Stimulated activated CD8-positive, alpha-beta memory T cell treated with anti-CD3 and anti-CD28 coated beads, Interleukin-12 subunit alpha, Interleukin-12 subunit beta, amount 100 ng/mL, for 24 hours (primary cell): Measurements from ENCODE around the gene APP.

ENCODE experiments used
- DNase-seq: peaks from one replicate; pipeline ENCODE4 v3.0.0-alpha.2; 2020; ENCODE audit errors: extremely low read depth

APP gene

GRCh38 chr21:25980710-25981109 lies 189.9 kb downstream of the APP start:
- DNase-seq: no peak

DNA sequence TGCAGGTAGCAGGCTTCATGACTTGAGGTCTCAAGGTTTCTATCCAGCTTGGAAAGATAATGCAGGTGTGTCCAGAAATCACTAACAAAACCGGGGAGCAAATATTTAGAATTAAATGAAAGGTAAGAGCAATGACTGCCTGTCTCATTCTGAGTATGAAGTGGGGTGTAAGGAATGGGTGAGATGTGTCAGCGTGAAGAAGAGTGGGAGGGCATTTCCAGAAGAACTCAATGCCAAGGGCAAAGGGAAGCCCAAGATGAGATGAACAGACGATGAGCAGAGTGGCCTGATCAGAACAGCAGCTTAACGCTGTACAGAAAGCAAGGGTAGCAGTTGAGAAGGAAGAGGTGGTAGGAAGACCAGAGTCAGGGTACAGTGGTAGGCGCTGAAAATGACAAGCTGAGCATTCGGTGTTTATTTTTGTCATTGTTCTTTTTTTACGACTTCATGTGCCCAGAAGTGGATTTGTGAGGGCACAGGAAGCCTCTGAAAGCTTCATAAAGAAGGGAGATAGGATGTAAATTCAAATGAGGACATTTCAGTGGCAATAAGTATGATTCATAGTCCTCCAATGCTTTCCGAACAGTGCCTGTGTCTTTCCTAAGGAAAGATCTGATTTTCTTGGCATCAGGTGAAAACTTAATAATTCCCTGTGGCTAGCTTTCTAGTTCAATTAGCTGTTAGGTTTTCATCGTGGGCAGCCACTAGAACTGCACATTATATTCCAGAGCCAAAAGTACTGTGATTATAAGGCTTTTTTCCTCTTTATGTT lies 190.5 kb downstream of the APP start:
- no peak for DNase-seq

- no peak for DNase-seq
Measured at GRCh38 chr21:25977068-25977611, 193.4 kb downstream of the APP start.

DNA sequence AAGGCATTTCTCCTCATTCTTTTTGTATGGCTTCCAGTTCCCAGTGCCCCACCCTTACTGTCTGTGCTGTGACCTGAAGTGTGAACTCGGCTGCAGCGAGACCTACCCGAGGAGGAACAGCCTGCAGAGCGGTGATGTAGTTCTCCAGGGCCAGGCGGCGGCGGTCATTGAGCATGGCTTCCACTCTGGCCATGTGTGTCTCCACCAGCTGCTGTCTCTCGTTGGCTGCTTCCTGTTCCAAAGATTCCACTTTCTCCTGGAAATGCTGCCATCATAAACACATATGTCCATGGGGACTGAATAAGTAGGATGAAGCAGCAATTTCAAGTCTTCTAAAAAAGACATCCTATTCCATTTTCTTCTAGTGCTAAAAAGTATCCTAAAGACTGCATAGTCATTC lies 195.6 kb downstream of the APP start:
- no peak for DNase-seq

- DNase-seq: no peak
Measured at GRCh38 chr21:25970254-25970930, 200.2 kb downstream of the APP start.

DNA sequence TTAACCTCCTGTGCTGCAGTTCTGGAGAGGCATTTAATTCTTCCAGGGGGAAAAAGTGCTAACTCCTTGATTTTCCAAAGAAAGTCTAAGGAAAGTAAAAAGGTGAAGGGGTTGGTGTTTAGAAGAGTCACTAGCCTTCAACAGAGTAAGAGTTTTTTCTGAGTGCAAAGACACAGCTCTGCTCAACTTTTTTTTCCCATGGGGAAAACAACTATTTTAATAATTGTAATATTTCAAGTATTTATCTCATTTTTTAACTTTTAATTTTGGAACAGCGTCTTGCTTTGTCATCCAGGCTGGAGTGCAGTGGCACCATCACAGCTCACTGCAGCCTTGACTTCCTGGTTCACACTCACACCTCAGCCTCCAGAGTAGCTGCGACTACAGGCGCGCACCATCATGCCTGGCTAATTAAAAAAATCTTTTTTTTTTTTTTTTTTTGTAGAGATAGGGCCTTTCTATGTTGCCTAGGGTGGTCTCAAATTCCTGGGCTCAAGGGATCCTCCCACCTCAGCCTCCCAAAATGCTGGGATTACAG lies 202.6 kb downstream of the APP start:
- DNase-seq: no peak

- DNase-seq: no peak
Measured at GRCh38 chr21:25967181-25967900, 203.2 kb downstream of the APP start.

- no peak for DNase-seq
Measured at GRCh38 chr21:25965951-25966707, 204.4 kb downstream of the APP start.

GRCh38 chr21:25964926-25965325 lies 205.6 kb downstream of the APP start:
- no peak for DNase-seq

DNA sequence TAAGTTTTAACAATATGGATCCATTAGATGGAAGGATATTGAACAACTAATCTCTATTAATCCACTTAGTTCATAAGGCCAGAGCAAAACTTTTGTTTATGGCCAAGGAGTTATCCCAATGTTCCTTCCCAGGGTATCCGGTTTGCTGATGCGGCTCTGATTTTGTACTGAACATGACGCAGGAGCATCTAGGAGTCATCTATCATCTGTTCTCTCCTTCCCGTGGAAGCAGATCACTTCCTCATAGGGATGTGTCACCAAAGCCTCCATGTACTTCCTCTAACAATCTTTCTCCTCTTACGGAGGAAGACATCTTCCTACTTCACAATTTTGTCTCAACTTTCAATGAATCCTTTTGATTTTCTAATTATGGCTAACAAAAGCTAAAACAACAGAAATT lies 206.6 kb downstream of the APP start:
- no peak for DNase-seq

GRCh38 chr21:25963181-25963580 lies 207.4 kb downstream of the APP start:
- no peak for DNase-seq

- no peak for DNase-seq
Measured at GRCh38 chr21:25961042-25961441, 209.5 kb downstream of the APP start.

DNA sequence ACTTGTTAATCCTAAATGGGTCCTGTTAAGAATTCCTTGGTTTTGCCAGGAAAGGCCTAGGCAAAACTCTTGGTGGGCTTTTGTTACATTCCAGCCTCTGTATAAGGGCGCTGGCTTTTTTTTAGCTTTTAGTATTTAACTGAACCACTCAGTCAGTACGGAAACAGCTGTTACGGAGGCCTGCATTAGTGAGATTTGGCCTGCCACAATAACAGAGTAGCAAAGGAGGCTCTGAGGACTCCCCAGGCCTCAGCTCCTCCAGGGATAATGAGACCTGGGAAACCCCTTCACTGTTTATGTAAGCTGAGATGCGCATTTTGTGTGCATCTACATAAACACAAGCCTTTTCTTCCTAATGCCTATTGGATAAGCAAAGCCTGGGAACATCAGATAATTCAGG lies 210.2 kb downstream of the APP start:
- no peak for DNase-seq

DNA sequence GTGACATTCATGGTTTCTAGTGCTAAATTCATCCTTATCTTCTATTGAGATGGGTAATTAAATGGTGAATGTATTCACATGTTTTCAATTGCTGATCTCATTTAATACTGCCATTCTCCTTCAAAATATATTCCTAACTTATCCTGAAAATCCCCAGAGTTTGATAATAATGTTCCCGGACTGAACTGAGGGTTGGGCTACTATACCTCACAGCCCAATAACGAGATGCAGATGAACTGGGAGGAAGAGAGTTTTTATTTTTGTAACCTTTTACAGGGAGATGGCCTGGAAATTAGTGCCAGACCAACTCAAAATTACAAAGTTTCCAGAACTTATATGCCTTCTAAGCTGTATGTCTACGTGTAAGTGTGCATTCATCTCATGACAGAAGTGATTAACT lies 210.8 kb downstream of the APP start:
- no peak for DNase-seq

DNA sequence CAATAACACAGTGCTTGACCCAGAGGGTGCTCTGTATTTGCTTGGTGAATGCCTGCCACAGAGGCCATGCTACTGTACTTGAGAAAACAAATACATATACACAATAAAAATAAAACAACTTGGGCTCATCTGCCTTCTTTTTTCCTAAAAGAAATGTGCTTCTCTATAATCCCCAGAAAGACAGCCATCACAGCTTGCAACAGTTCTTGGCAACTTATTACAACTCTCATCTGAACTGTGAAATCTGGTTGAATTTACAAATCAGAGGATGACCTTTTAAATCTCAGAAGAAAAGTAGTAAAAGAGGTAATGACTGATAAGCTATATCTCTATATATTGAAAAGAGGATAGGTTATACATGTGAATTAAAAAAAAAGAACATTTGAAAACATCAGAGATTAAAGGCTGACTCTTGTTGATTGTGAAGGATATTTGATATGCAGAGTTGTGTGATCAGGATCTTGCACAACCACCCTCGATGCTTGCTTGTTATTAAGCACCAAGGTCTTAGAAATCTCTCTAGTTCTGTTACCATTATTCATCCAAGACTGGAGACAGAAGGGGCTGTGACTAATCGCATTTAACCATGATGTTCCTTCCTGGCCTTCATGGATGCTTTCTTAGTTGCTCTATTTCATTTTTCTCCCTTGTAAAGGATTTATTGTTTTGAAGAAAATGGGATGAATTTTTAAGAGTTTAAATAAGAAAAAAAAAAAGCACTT lies 213.4 kb downstream of the APP start:
- no peak for DNase-seq

DNA sequence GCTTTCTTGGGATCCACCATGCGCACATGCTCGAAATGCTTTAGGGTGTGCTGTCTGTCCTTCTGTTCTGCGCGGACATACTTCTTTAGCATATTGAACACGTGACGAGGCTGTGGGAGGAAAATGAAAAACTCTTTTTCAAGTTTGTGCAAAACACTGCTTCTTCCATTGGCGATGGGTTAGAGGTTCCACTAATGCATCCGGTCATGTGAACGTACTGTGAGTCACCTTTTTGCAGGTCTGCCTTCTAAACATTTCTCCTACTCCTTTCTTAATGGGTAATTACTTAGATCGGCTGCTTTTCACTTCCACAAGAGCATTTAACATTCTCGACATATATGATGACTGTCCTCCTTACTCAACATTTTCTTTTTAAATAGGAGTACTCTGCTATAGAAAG lies 214.9 kb downstream of the APP start:
- no peak for DNase-seq

- no peak for DNase-seq
Measured at GRCh38 chr21:25953659-25954058, 216.9 kb downstream of the APP start.

DNA sequence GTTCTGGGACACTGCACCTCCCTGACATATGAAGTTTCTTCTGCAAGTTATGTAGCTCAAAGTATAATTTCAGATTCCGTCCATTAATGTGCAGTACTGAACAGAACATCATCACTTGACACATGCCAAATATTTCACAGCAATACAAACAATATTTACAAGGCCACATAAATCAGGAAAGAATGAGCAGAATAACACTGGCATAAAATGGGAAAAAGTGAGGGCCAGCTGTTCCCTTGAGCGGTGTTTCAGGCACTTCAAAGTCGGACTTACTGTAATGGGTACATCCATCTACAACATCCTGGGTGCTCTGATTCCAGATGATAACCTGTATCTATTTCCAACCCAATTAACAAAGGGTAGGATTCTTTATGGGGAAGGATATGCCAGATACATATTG lies 217.4 kb downstream of the APP start:
- no peak for DNase-seq

DNA sequence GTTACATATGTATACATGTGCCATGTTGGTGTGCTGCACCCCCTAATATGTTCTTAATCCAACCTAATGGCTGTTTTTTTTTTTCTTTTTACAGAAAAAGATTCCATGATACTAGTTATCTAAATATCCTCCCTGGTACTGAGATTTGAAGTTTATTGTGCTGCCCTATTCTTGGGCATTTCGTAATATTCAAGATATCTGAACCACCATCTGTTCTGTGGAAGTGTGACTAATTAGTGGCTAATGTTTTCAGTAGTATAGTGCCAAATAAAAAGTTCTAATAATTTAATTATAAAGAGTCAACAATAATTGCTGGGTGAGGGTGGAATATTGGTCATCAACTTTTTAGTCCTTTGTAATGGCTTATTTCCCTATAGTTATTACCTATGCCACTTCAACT lies 218.3 kb downstream of the APP start:
- DNase-seq: no peak

- DNase-seq: no peak
Measured at GRCh38 chr21:25949701-25950100, 220.9 kb downstream of the APP start.

GRCh38 chr21:25944672-25945213 lies 225.8 kb downstream of the APP start:
- no peak for DNase-seq
